HepG2 (cell line): ENCODE results near the gene CTCF. TPM values are rescaled to one million over a fixed set of nuclear protein-coding genes. Genes with fewer than 3 reads are reported as not detected.

Source experiments
- ADNP ChIP-seq: sonication (generic); formaldehyde crosslinking; IDR thresholded peaks from 2 replicates; pipeline ENCODE4 v1.4.0; 2020; ENCODE audit warnings: missing genetic modification reagents
- CEBPG ChIP-seq: IDR thresholded peaks from 2 replicates; pipeline ENCODE4 v1.6.1; 2016
- GZF1 ChIP-seq: sonication (generic); formaldehyde crosslinking; IDR thresholded peaks from 2 replicates; pipeline ENCODE4 v1.5.1; 2020; ENCODE audit warnings: mild to moderate bottlenecking, missing genetic modification reagents
- KDM4B ChIP-seq: sonication (generic); formaldehyde crosslinking; IDR thresholded peaks from 2 replicates; pipeline ENCODE4 v1.4.0; 2020; ENCODE audit warnings: missing genetic modification reagents
- PHF8 ChIP-seq: sonication (generic); formaldehyde crosslinking; IDR thresholded peaks from 2 replicates; pipeline ENCODE4 v1.5.0; 2020; ENCODE audit warnings: missing genetic modification reagents
- RARA ChIP-seq: IDR thresholded peaks from 2 replicates; pipeline ENCODE4 v1.6.1; 2016; ENCODE audit warnings: missing genetic modification reagents, missing compliant biosample characterization
- RXRB ChIP-seq: IDR thresholded peaks from 2 replicates; pipeline ENCODE4 v1.6.1; 2016; ENCODE audit warnings: borderline replicate concordance, missing genetic modification reagents, missing compliant biosample characterization
- SUZ12 ChIP-seq: fragments of 150-350 bp; IDR thresholded peaks from 2 replicates; pipeline ENCODE4 v1.6.1; 2014; ENCODE audit warnings: low read depth, low read length
- TAF1 ChIP-seq: sonication (generic); formaldehyde crosslinking; IDR thresholded peaks from 2 replicates; pipeline ENCODE4 v1.4.0; 2020; ENCODE audit warnings: missing genetic modification reagents
- TFDP2 ChIP-seq: sonication (generic); formaldehyde crosslinking; IDR thresholded peaks from 2 replicates; pipeline ENCODE4 v1.4.0; 2020; ENCODE audit warnings: missing genetic modification reagents
- TSC22D2 ChIP-seq: sonication (generic); formaldehyde crosslinking; IDR thresholded peaks from 2 replicates; pipeline ENCODE4 v1.5.1; 2020; ENCODE audit warnings: missing genetic modification reagents, mild to moderate bottlenecking, borderline replicate concordance
- U2AF2 ChIP-seq: fragments of 200-400 bp; formaldehyde crosslinking; IDR thresholded peaks from 2 replicates; pipeline ENCODE4 v1.6.1; 2017; ENCODE audit warnings: low read depth, mild to moderate bottlenecking, low read length
- ZFP36L1 ChIP-seq: sonication (generic); formaldehyde crosslinking; IDR thresholded peaks from 2 replicates; pipeline ENCODE4 v1.8.0; 2022; ENCODE audit warnings: mild to moderate bottlenecking, missing genetic modification reagents, moderate library complexity
- ZFP41 ChIP-seq: sonication (generic); formaldehyde crosslinking; IDR thresholded peaks from 2 replicates; pipeline ENCODE4 v1.4.0; 2020; ENCODE audit warnings: mild to moderate bottlenecking, missing genetic modification reagents, borderline replicate concordance
- ZMYM2 ChIP-seq: sonication (generic); formaldehyde crosslinking; IDR thresholded peaks from 2 replicates; pipeline ENCODE4 v1.8.0; 2022; ENCODE audit warnings: mild to moderate bottlenecking, missing genetic modification reagents
- ZNF333 ChIP-seq: sonication (generic); formaldehyde crosslinking; IDR thresholded peaks from 2 replicates; pipeline ENCODE4 v1.4.0; 2020; ENCODE audit warnings: mild to moderate bottlenecking, missing genetic modification reagents, borderline replicate concordance
- ZNF510 ChIP-seq: sonication (generic); formaldehyde crosslinking; IDR thresholded peaks from 2 replicates; pipeline ENCODE4 v1.4.0; 2020; ENCODE audit warnings: low read depth, mild to moderate bottlenecking, missing genetic modification reagents
- ZNF660 ChIP-seq: sonication (generic); formaldehyde crosslinking; IDR thresholded peaks from 2 replicates; pipeline ENCODE4 v1.5.1; 2020; ENCODE audit warnings: mild to moderate bottlenecking, low read depth, missing genetic modification reagents, borderline replicate concordance
- ZNF878 ChIP-seq: sonication (generic); formaldehyde crosslinking; IDR thresholded peaks from 2 replicates; pipeline ENCODE4 v1.8.1; 2023; ENCODE audit warnings: mild to moderate bottlenecking, missing genetic modification reagents, moderate library complexity
- polyA plus RNA-seq, 8 experiments: library from polyadenylated mRNA; depleted of rRNA in 3 of 8; stranded (reverse) in 7 of 8; unstranded in 1 of 8; fragments of >200 nt; fragmentation: Illumina TruSeq in 4 of 8; extraction: Trizol in 4 of 8; gene quantifications; 2 replicates each; pipeline versions ENCODE4 v1.2.1 to v1.2.3, GENCODE V29; 2011 to 2016; ENCODE audit warnings: low read depth in 4 of 8, missing spikeins in 1 of 8, mixed read lengths in 1 of 8; ENCODE audit not compliant: insufficient read depth in 1 of 8
- total RNA-seq, 5 experiments: library from RNA; depleted of rRNA; stranded (reverse); fragments of >200 nt; fragmentation: Illumina TruSeq; extraction: Trizol; gene quantifications; 2 replicates each; pipeline ENCODE4 v1.2.3, GENCODE V29; 2016; ENCODE audit warnings: low read depth in 1 of 5
- TF ChIP-seq, protein P1 (sequence below): sonication (generic); formaldehyde crosslinking; IDR thresholded peaks from 2 replicates; pipeline ENCODE4 v1.4.0; 2020; ENCODE audit warnings: missing genetic modification reagents, borderline replicate concordance
- TF ChIP-seq, protein P2 (sequence below): sonication (generic); formaldehyde crosslinking; IDR thresholded peaks from 2 replicates; pipeline ENCODE4 v1.8.0; 2022; ENCODE audit warnings: mild to moderate bottlenecking, missing genetic modification reagents, borderline replicate concordance
- TF ChIP-seq, protein P3 (sequence below): IDR thresholded peaks from 2 replicates; pipeline ENCODE4 v1.6.1; 2016; ENCODE audit warnings: missing biosample characterization, missing genetic modification reagents, low read depth

CTCF gene
- total and polyA plus RNA-seq, 2 of the 13 experiments (the other 11 are each of a cell fraction or from before 2014, with no cell fraction given): 19.5 to 37.5 TPM

- peak; percentile 35; the same call in 1 of the 2 replicates for TF ChIP-seq KDM4B (CRISPR knock-in tag)
- TF ChIP-seq CEBPG (CRISPR knock-in tag): peak; percentile 25; the same call in 1 of the 2 replicates
- TF ChIP-seq TAF1 (CRISPR knock-in tag): peak; percentile 74
- TF ChIP-seq ZMYM2: no peak
- TF ChIP-seq ZNF510 (CRISPR knock-in tag): no peak; the same call in 1 of the 2 replicates
- TF ChIP-seq ZNF333 (CRISPR knock-in tag): no peak
- TF ChIP-seq RARA (CRISPR knock-in tag): peak; percentile 6; the same call in 1 of the 2 replicates
- 0 out of 2 replicates have a peak, but pooled peaks have one; percentile 68 for TF ChIP-seq ZFP36L1
- no peak for TF ChIP-seq TSC22D2 (CRISPR knock-in tag)
- TF ChIP-seq ADNP (CRISPR knock-in tag): no peak
- 0 out of 2 replicates have a peak, but pooled peaks have one; percentile 76 for TF ChIP-seq GZF1 (CRISPR knock-in tag)
- peak; percentile 41; the same call in 1 of the 2 replicates for TF ChIP-seq SUZ12
- TF ChIP-seq ZNF660 (CRISPR knock-in tag): no peak
- TF ChIP-seq RXRB (CRISPR knock-in tag): no peak; the same call in 1 of the 2 replicates
- TF ChIP-seq ZNF878: no peak; the same call in 1 of the 2 replicates
- TF ChIP-seq, protein P1, sequence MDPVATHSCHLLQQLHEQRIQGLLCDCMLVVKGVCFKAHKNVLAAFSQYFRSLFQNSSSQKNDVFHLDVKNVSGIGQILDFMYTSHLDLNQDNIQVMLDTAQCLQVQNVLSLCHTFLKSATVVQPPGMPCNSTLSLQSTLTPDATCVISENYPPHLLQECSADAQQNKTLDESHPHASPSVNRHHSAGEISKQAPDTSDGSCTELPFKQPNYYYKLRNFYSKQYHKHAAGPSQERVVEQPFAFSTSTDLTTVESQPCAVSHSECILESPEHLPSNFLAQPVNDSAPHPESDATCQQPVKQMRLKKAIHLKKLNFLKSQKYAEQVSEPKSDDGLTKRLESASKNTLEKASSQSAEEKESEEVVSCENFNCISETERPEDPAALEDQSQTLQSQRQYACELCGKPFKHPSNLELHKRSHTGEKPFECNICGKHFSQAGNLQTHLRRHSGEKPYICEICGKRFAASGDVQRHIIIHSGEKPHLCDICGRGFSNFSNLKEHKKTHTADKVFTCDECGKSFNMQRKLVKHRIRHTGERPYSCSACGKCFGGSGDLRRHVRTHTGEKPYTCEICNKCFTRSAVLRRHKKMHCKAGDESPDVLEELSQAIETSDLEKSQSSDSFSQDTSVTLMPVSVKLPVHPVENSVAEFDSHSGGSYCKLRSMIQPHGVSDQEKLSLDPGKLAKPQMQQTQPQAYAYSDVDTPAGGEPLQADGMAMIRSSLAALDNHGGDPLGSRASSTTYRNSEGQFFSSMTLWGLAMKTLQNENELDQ (CRISPR knock-in tag): no peak; the same call in 1 of the 2 replicates
- peak; percentile 99 for TF ChIP-seq TFDP2 (CRISPR knock-in tag)
- TF ChIP-seq ZFP41 (CRISPR knock-in tag): no peak
- peak; percentile 90 for TF ChIP-seq PHF8 (CRISPR knock-in tag)
- TF ChIP-seq, protein P2, sequence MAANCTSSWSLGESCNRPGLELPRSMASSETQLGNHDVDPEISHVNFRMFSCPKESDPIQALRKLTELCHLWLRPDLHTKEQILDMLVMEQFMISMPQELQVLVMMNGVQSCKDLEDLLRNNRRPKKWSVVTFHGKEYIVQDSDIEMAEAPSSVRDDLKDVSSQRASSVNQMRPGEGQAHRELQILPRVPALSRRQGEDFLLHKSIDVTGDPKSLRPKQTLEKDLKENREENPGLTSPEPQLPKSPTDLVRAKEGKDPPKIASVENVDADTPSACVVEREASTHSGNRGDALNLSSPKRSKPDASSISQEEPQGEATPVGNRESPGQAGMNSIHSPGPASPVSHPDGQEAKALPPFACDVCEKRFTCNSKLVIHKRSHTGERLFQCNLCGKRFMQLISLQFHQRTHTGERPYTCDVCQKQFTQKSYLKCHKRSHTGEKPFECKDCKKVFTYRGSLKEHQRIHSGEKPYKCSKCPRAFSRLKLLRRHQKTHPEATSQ (CRISPR knock-in tag): 0 out of 2 replicates have a peak, but pooled peaks have one; percentile 50
- TF ChIP-seq U2AF2: no peak
- TF ChIP-seq, protein P3, sequence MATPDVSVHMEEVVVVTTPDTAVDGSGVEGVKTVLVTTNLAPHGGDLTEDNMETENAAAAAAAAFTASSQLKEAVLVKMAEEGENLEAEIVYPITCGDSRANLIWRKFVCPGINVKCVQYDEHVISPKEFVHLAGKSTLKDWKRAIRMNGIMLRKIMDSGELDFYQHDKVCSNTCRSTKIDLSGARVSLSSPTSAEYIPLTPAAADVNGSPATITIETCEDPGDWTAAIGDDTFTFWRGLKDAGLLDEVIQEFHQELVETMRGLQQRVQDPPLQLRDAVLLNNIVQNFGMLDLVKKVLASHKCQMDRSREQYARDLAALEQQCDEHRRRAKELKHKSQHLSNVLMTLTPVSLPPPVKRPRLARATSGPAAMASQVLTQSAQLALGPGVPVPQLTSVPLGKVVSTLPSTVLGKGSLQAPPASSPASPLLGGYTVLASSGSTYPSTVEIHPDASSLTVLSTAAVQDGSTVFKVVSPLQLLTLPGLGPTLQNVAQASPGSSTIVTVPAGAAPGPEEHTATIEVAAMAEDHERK (CRISPR knock-in tag): peak; percentile 87
These were observed 351 bp upstream of the CTCF start (continued) for GRCh38 chr16:67561824-67562525.
